Kidney (tissue), 14 donors: ENCODE measurements around the gene DDX10. TPM values are rescaled to one million over a fixed set of nuclear protein-coding genes. Genes with fewer than 3 reads are reported as not detected.

ENCODE experiments used
- DNase-seq, 5 donors: peaks; one replicate each; pipeline ENCODE4 v3.0.0-alpha.2; 2013 to 2020
- FAIRE-seq: peaks from 2 replicates; lab custom pipeline; 2012; peaks lifted over from hg19 to GRCh38; lab: Jason Lieb, UNC
- H3K27ac ChIP-seq, 2 donors: one replicate each; pipeline ENCODE4 v1.7.0; 2013; ENCODE audit warnings: low read depth in 2 of 2, low read length in 2 of 2, inconsistent platforms in 1 of 2
- H3K27me3 ChIP-seq: one replicate; pipeline ENCODE4 v1.7.1; 2013; ENCODE audit warnings: low read length, inconsistent platforms; ENCODE audit not compliant: control insufficient read depth, insufficient read depth
- H3K36me3 ChIP-seq, 3 donors: one replicate each; pipeline versions ENCODE4 v1.7.0 to v1.7.1; 2013; ENCODE audit warnings: low read length in 3 of 3, control low read depth in 1 of 3, inconsistent platforms in 1 of 3; ENCODE audit not compliant: insufficient read depth in 3 of 3, control insufficient read depth in 2 of 3
- H3K4me1 ChIP-seq, 3 donors: one replicate each; pipeline versions ENCODE4 v1.7.0 to v1.7.1; 2013; ENCODE audit warnings: low read length in 3 of 3, inconsistent platforms in 1 of 3, low read depth in 1 of 3; ENCODE audit not compliant: control insufficient read depth in 2 of 3, insufficient read depth in 2 of 3
- H3K4me3 ChIP-seq, 3 donors: one replicate each; pipeline versions ENCODE4 v1.7.0 to v1.8.1; 2013; ENCODE audit warnings: low read length in 3 of 3, control low read depth in 1 of 3, inconsistent platforms in 1 of 3
- H3K9ac ChIP-seq, 3 donors: one replicate each; pipeline versions ENCODE4 v1.7.0 to v1.7.1; 2013; ENCODE audit warnings: low read length in 3 of 3, control low read depth in 1 of 3, inconsistent platforms in 1 of 3
- H3K9me3 ChIP-seq, 3 donors: one replicate each; pipeline versions ENCODE4 v1.7.0 to v1.7.1; 2013; ENCODE audit warnings: low read length in 3 of 3, control low read depth in 1 of 3, inconsistent platforms in 1 of 3; ENCODE audit not compliant: control insufficient read depth in 2 of 3, insufficient read depth in 1 of 3
- intact Hi-C: fragments of 100-400 bp; cut with DNase I; formaldehyde crosslinking; loops from one replicate; pipeline ENCODE4 v1.11.1; 2022
- polyA plus RNA-seq: library from polyadenylated mRNA; stranded (reverse); fragments of 350-450 nt; fragmentation: Illumina TruSeq; extraction: RNeasy Lipid Tissue Mini Kit (QIAGEN cat#74804); gene quantifications from one replicate; pipeline ENCODE4 v1.2.3, GENCODE V29; 2014; ENCODE audit warnings: low read depth, low replicate concordance; ENCODE audit not compliant: insufficient read depth
- total RNA-seq: library from RNA; stranded (reverse); fragmentation: NEBNext Ultra II Directional; extraction: Animal tissue kit (Norgen Biotek cat#: 25700); gene quantifications from one replicate; pipeline ENCODE4 v1.2.1, GENCODE V29; 2021
- TF ChIP-seq, protein P1 (sequence below): IDR thresholded peaks from 3 replicates; pipeline ENCODE4 v1.5.1; 2012; ENCODE audit warnings: mild to moderate bottlenecking, moderate library complexity, borderline replicate concordance; ENCODE audit not compliant: insufficient read depth; ENCODE audit errors: extremely low read depth
- donor health status: control.
- donor health status: control.
- donor health status: control.
- donor health status: control.
- donor health status: control.
- donor health status: DM: yes; HTN: yes; CAD: no.
- donor health status: Normal renal cell carcinoma (clear cell type).

Gene DDX10
- total and polyA plus RNA-seq, 2 donors from 2014 or later: 24.8 to 79.2 TPM

DNA sequence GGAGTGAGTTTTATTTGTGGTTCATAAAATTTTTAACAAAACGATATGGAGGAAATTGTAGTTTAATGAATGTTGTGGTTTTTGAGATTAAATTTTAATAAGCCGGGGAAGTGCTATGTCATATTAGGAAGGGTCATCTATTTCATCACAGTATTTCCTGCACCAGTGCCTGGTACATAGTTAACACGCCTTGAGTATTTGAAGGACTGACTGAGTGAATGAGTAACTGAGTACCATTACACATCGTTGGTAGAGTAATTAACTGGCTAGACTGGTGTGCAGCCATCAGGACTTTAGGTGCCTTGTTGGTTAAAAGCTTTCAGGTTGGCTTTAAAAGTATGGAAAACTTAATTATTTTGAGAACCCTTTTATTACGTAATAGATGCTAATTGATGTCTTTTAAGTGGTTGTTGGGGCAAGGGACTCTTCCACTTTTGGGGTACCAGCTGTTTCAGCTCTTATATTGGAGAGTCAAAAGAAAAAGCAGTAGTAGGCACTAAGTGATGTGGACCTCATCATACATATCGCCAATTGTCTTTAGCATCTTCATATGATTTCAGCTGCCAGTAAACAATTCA lies 101.8 kb downstream of the DDX10 start:
- Histone ChIP-seq H3K36me3 (no peaks in the 10 kb centered on the region), H3K4me3 (no peak overlapping the region), H3K4me1 (no peaks in the 10 kb centered on the region), H3K27ac (no peak overlapping the region), H3K9me3 (no peaks in the 10 kb centered on the region), H3K27me3 (no peaks in the 10 kb centered on the region), H3K9ac (no peak overlapping the region)
- TF ChIP-seq, protein P1, sequence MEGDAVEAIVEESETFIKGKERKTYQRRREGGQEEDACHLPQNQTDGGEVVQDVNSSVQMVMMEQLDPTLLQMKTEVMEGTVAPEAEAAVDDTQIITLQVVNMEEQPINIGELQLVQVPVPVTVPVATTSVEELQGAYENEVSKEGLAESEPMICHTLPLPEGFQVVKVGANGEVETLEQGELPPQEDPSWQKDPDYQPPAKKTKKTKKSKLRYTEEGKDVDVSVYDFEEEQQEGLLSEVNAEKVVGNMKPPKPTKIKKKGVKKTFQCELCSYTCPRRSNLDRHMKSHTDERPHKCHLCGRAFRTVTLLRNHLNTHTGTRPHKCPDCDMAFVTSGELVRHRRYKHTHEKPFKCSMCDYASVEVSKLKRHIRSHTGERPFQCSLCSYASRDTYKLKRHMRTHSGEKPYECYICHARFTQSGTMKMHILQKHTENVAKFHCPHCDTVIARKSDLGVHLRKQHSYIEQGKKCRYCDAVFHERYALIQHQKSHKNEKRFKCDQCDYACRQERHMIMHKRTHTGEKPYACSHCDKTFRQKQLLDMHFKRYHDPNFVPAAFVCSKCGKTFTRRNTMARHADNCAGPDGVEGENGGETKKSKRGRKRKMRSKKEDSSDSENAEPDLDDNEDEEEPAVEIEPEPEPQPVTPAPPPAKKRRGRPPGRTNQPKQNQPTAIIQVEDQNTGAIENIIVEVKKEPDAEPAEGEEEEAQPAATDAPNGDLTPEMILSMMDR: no peak
- no peak for FAIRE-seq
- intact Hi-C loops: no loop called here
- no peak for DNase-seq

DNA sequence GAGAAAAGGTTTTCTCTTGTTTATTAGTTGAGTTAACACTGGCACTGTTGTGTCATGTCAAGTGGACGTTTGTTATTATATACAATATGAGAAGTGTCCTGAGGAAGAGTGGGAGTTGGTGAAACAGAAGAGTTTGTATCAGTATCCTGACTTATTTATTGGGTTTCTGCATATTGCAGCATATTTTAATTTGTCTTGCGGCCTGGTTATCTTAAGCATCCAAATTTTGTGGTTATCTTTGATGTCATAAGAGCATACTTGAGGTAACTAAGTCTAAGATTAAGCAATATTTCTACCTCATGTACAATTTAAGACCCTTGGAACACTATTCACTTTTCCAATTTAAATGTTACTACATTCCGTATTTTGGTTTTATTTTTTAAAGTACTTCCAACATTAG lies 103.5 kb downstream of the DDX10 start:
- DNase-seq (no peak), FAIRE-seq (no peak)
- Histone ChIP-seq H3K9ac (no peak overlapping the region), H3K27ac (no peak overlapping the region), H3K9me3 (no peaks in the 10 kb centered on the region), H3K4me1 (no peaks in the 10 kb centered on the region), H3K27me3 (no peaks in the 10 kb centered on the region), H3K4me3 (no peak overlapping the region), H3K36me3 (no peaks in the 10 kb centered on the region)
- intact Hi-C loops: no loop called here
- TF ChIP-seq, protein P1: no peak

DNA sequence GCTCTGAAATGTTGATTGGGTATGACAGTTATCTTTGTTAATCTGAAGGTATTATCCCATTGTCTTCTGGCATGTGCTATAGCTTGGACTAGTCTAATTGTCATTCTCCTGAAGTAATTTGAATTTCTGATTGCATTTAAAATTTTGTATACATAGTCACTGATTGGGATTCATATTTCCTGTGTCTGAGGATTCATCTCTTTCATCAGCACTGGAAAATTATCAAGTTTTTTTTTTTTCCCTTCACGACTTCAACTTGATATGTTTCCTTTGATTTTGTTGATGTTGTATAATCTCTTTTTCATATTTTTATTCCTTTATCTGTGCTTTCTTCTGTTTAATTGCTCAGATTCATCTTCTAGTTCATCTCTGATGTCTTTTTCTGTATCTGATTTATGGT lies 104.1 kb downstream of the DDX10 start:
- no peak for FAIRE-seq
- TF ChIP-seq, protein P1: no peak
- Histone ChIP-seq H3K27me3 (no peaks in the 10 kb centered on the region), H3K36me3 (no peaks in the 10 kb centered on the region), H3K27ac (no peak overlapping the region), H3K4me1 (no peaks in the 10 kb centered on the region), H3K9me3 (no peaks in the 10 kb centered on the region), H3K9ac (no peak overlapping the region), H3K4me3 (no peak overlapping the region)
- intact Hi-C loops: no loop called here
- no peak for DNase-seq

DNA sequence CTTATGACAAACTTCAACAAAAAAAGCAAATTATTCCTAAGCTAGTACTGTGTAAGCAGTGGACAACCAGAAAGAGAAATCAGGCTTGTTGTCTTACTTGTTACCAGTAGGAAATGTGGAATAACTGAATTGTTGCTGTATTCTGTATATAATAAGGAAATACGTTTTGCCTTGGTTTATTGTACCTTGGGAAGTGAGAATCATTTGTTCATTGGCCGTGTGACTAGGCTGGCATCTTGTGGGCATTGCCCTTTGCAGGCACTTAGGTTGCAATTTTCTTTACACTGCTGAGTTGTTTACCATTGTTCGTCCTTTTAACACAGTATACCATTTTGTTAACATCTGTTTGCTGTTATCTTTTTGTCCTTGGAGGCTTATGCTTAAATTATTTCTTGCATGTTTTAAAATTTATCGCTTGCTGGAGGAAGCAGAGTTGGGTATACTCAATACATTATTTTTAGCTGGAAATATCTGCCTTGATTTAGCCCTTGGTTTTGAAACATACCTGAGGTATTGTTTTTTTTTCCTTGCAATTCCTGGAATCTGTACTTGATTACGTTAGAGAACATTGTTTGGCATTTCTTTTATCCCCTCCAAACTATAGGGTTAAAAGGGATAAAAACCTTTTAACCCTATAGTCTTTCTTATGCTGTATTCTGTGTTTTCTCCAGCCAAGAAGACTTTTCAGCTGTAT lies 109.3 kb downstream of the DDX10 start:
- Histone ChIP-seq H3K9ac (no peak overlapping the region), H3K9me3 (peaks cover 0 to 1% (median 0%) of the 10 kb centered on the region in 3 donors), H3K27ac (no peak overlapping the region), H3K4me1 (no peaks in the 10 kb centered on the region), H3K27me3 (no peaks in the 10 kb centered on the region), H3K36me3 (no peaks in the 10 kb centered on the region), H3K4me3 (no peak overlapping the region)
- FAIRE-seq: no peak
- intact Hi-C loops: no loop called here
- DNase-seq: no peak
- TF ChIP-seq, protein P1: no peak
